K562 (cell line): Measurements from ENCODE around the gene ATF3. TPM values are rescaled to one million over a fixed set of nuclear protein-coding genes. Genes with fewer than 3 reads are reported as not detected.

Experiments used
- ATAC-seq: fragments of 200-7000 bp; cut with Tn5 transposase; 3 replicates; pipeline ENCODE4 v1.9.1; 2020; ENCODE audit warnings: moderate library complexity
- BruUV-seq: library from RNA; stranded (reverse); fragments of 400-500 nt; replicated peaks from 2 replicates; lab custom pipeline; 2021; lab: Mats Ljungman, UMichigan
- CTCF ChIA-PET: fragments of 300-600 bp; formaldehyde crosslinking; extraction: SDS; loops from one replicate; lab custom pipeline; 2021; ENCODE audit warnings: low intra/inter-chr PET ratio; lab: Yijun Ruan, JAX
- POLR2A ChIA-PET: fragments of 300-600, 350-650 bp; sonication (Branson Sonifier 250); formaldehyde crosslinking; extraction: SDS; loops from one replicate; lab custom pipeline; 2021; ENCODE audit warnings: antibody characterized with exemption, inconsistent platforms; lab: Yijun Ruan, JAX
- DNase-seq, 4 experiments: peaks; one replicate each; pipeline versions ENCODE4 v3.0.0 to v3.0.0-alpha.2; 2011 to 2018; ENCODE audit warnings: low spot score in 3 of 4, mixed read lengths in 3 of 4; ENCODE audit errors: extremely low read depth in 1 of 4
- FAIRE-seq: peaks from 2 replicates; lab custom pipeline; 2011; peaks lifted over from hg19 to GRCh38; lab: Jason Lieb, UNC
- H2AFZ ChIP-seq: 2 replicates; pipeline ENCODE4 v1.6.0; 2011; ENCODE audit warnings: low read depth, low read length, control low read depth, inconsistent platforms
- H3K27ac ChIP-seq: fragments of 200-600 bp; 3 replicates; pipeline ENCODE4 v1.8.0; 2011; ENCODE audit warnings: low read depth, mild to moderate bottlenecking, control low read depth, inconsistent platforms, low read length, moderate library complexity, mixed read lengths; ENCODE audit errors: extremely low read depth
- H3K27me3 ChIP-seq, 2 experiments: fragments of 300-600 bp in 1 of 2; 2 replicates in 1 of 2; 3 replicates in 1 of 2; pipeline versions ENCODE4 v1.6.0 to v1.8.0; 2011; ENCODE audit warnings: inconsistent platforms in 2 of 2, low read length in 2 of 2, mild to moderate bottlenecking in 1 of 2, mixed read lengths in 1 of 2, moderate library complexity in 1 of 2; ENCODE audit not compliant: control insufficient read depth in 2 of 2, insufficient read depth in 2 of 2
- H3K36me3 ChIP-seq: fragments of 300-600 bp; 3 replicates; pipeline ENCODE4 v1.8.0; 2011; ENCODE audit warnings: mild to moderate bottlenecking, low read length, inconsistent platforms; ENCODE audit not compliant: control insufficient read depth, insufficient read depth
- H3K4me1 ChIP-seq, 2 experiments: fragments of 200-600 bp in 1 of 2; replicated peaks in 1 of 2; 2 replicates in 1 of 2; 3 replicates in 1 of 2; pipeline versions ENCODE4 v1.5.1 to v1.8.0; 2011; ENCODE audit warnings: inconsistent platforms in 2 of 2, low read length in 2 of 2, mild to moderate bottlenecking in 1 of 2, mixed read lengths in 1 of 2, moderate library complexity in 1 of 2; ENCODE audit not compliant: control insufficient read depth in 2 of 2, insufficient read depth in 2 of 2
- H3K4me2 ChIP-seq: 2 replicates; pipeline ENCODE4 v1.6.1; 2011; ENCODE audit warnings: low read length, control low read depth, inconsistent platforms, mixed read lengths; ENCODE audit not compliant: insufficient read depth
- H3K4me3 ChIP-seq: fragments of 200-600 bp; sonication (generic), shearing (Covaris generic); 2 replicates; pipeline ENCODE4 v1.5.1; 2016; ENCODE audit warnings: control low read depth, inconsistent platforms
- H3K79me2 ChIP-seq: fragments of 200-600 bp; 3 replicates; pipeline ENCODE4 v1.8.0; 2011; ENCODE audit warnings: low read length, inconsistent platforms; ENCODE audit not compliant: control insufficient read depth, insufficient read depth
- H3K9ac ChIP-seq, 2 experiments: 2 replicates each; pipeline versions ENCODE4 v1.6.0 to v1.6.1; 2011; ENCODE audit warnings: low read depth in 2 of 2, low read length in 2 of 2, control low read depth in 1 of 2, inconsistent platforms in 1 of 2, mild to moderate bottlenecking in 1 of 2, mixed read lengths in 1 of 2; ENCODE audit not compliant: insufficient read depth in 1 of 2
- H3K9me1 ChIP-seq: one replicate; pipeline ENCODE4 v1.6.0; 2011; ENCODE audit warnings: inconsistent platforms, mild to moderate bottlenecking, low read length, moderate library complexity; ENCODE audit not compliant: control insufficient read depth, insufficient read depth
- H3K9me3 ChIP-seq: replicated peaks from 2 replicates; pipeline ENCODE4 v1.5.1; 2011; ENCODE audit warnings: low read depth, low read length, inconsistent platforms; ENCODE audit not compliant: control insufficient read depth, insufficient read depth
- H4K20me1 ChIP-seq: replicated peaks from 2 replicates; pipeline ENCODE4 v1.6.1; 2011; ENCODE audit warnings: low read length, inconsistent platforms, mixed read lengths; ENCODE audit not compliant: control insufficient read depth, insufficient read depth
- E2F4 ChIP-seq: sonication (generic); formaldehyde crosslinking; IDR thresholded peaks from 2 replicates; pipeline ENCODE4 v1.8.0; 2022; ENCODE audit warnings: mild to moderate bottlenecking, low read depth, missing genetic modification reagents
- ELK3 ChIP-seq: fragments of 450-650 bp; formaldehyde crosslinking; IDR thresholded peaks from 2 replicates; pipeline ENCODE4 v1.4.0; 2020; ENCODE audit warnings: mild to moderate bottlenecking
- HDAC3 ChIP-seq: fragments of 450-650 bp; IDR thresholded peaks from 2 replicates; pipeline ENCODE4 v1.6.1; 2018; ENCODE audit warnings: borderline replicate concordance, mild to moderate bottlenecking, moderate library complexity; ENCODE audit not compliant: partially characterized antibody
- MAX ChIP-seq: sonication (generic); formaldehyde crosslinking; IDR thresholded peaks from 2 replicates; pipeline ENCODE4 v1.9.0; 2022; ENCODE audit warnings: mild to moderate bottlenecking, missing genetic modification reagents
- MAZ ChIP-seq, 2 experiments: fragments of 450-650 bp in 1 of 2; sonication (generic) in 1 of 2; formaldehyde crosslinking; IDR thresholded peaks in 1 of 2; conservative IDR thresholded peaks in 1 of 2; 2 replicates each; pipeline versions ENCODE4 v1.4.0 to v1.5.0; 2020; ENCODE audit warnings: mild to moderate bottlenecking in 1 of 2, missing genetic modification reagents in 1 of 2
- MCM2 ChIP-seq: fragments of 450-650 bp; IDR thresholded peaks from 2 replicates; pipeline ENCODE4 v1.6.1; 2017; ENCODE audit warnings: low read depth, mild to moderate bottlenecking
- NFYB ChIP-seq: IDR thresholded peaks from 2 replicates; pipeline ENCODE4 v1.6.1; 2011; ENCODE audit warnings: mild to moderate bottlenecking, moderate library complexity; ENCODE audit not compliant: insufficient read length; ENCODE audit errors: extremely low read depth
- RBM25 ChIP-seq: fragments of 200-400 bp; formaldehyde crosslinking; IDR thresholded peaks from 2 replicates; pipeline ENCODE4 v1.6.1; 2018; ENCODE audit warnings: low read length, low read depth, moderate library complexity; ENCODE audit not compliant: severe bottlenecking
- RFX1 ChIP-seq: fragments of 450-650 bp; IDR thresholded peaks from 2 replicates; pipeline ENCODE4 v1.6.1; 2016; ENCODE audit warnings: mild to moderate bottlenecking, moderate library complexity
- SMAD1 ChIP-seq: fragments of 150-350 bp; IDR thresholded peaks from 2 replicates; pipeline ENCODE4 v1.6.1; 2014; ENCODE audit warnings: low read length, low read depth; ENCODE audit not compliant: partially characterized antibody
- SMAD3 ChIP-seq: fragments of 450-650 bp; formaldehyde crosslinking; conservative IDR thresholded peaks from 2 replicates; pipeline ENCODE4 v1.4.0; 2020; ENCODE audit warnings: mild to moderate bottlenecking
- SRSF9 ChIP-seq: fragments of 200-400 bp; formaldehyde crosslinking; IDR thresholded peaks from 2 replicates; pipeline ENCODE4 v1.6.1; 2017; ENCODE audit warnings: low read depth, low read length, borderline replicate concordance
- TBL1XR1 ChIP-seq, 2 experiments: IDR thresholded peaks; 2 replicates each; pipeline ENCODE4 v1.6.1; 2012; ENCODE audit warnings: improper control_type of control experiment in 2 of 2, low read length in 2 of 2, mild to moderate bottlenecking in 1 of 2
- TGIF2 ChIP-seq: sonication (generic); formaldehyde crosslinking; IDR thresholded peaks from 2 replicates; pipeline ENCODE4 v1.8.1; 2022; ENCODE audit warnings: mild to moderate bottlenecking, missing genetic modification reagents, moderate library complexity
- ZNF551 ChIP-seq: fragments of 250-450 bp; sonication (Bioruptor Pico); IDR thresholded peaks from 2 replicates; pipeline ENCODE4 v1.5.0; 2021; ENCODE audit warnings: mild to moderate bottlenecking, moderate library complexity
- WGBS: fragments of 100-300 bp; shearing (Covaris generic); methylation state at CpG from one replicate; pipeline ENCODE4 v1.1.6; 2016; ENCODE audit warnings: low coverage, mixed read lengths; ENCODE audit not compliant: insufficient coverage; ENCODE audit errors: missing lambda C conversion rate; 5-methylcytosine and 5-hydroxymethylcytosine counted together
- in situ Hi-C: fragments of 300-500 bp; cut with MboI; formaldehyde crosslinking; loops from 4 replicates; pipeline ENCODE4 v1.15.0; 2018; ENCODE audit warnings: inconsistent platforms, mixed read lengths
- intact Hi-C: fragments of 100-400 bp; cut with micrococcal nuclease; formaldehyde crosslinking; loops from 2 replicates; pipeline ENCODE4 v1.14.2; 2022
- polyA plus RNA-seq, 8 experiments: library from polyadenylated mRNA; depleted of rRNA in 4 of 8; stranded (reverse) in 5 of 8; unstranded in 3 of 8; fragments of >200 nt; fragmentation: Nextera tagmentation in 2 of 8; fragmentation: Illumina TruSeq in 1 of 8; extraction: Ambion mirVana in 2 of 8; extraction: Trizol in 1 of 8; gene quantifications; 2 replicates each; pipeline versions ENCODE4 v1.2.1 to v1.2.3, GENCODE V29; 2011 to 2014; ENCODE audit warnings: inconsistent platforms in 1 of 8, missing spikeins in 1 of 8
- total RNA-seq, 7 experiments: library from RNA; depleted of rRNA in 6 of 7; stranded (reverse); fragments of >200 nt in 6 of 7; fragmentation: Illumina TruSeq in 2 of 7; extraction: Trizol in 2 of 7; gene quantifications; 2 replicates each; pipeline versions ENCODE4 v1.2.1 to v1.2.3, GENCODE V29; 2011 to 2021; ENCODE audit warnings: low replicate concordance in 1 of 7

ATF3 gene
- total and polyA plus RNA-seq, 9 of the 15 experiments (the other 6 are each of a cell fraction or from before 2014, with no cell fraction given), result 3.5 to 28.2 (median 19.8) TPM

GRCh38 chr1:212651521-212651920, 43.0 kb downstream of the ATF3 start (continued):
- TF ChIP-seq ELK3 (CRISPR knock-in tag) (no peak), SMAD3 (CRISPR knock-in tag) (no peak), ZNF551 (no peak), TBL1XR1 (IDR thresholded peaks at IDR 0.05; ENCODE audit: low read length in 2 of 2) (no peak), NFYB (no peak), E2F4 (no peak)

GRCh38 chr1:212651977-212652376, 43.4 kb downstream of the ATF3 start:
- Histone ChIP-seq H4K20me1 (no peaks in the 10 kb centered on the region), H3K9me1 (no peaks in the 10 kb centered on the region), H2AFZ (no peak overlapping the region), H3K27ac (no peak overlapping the region), H3K36me3 (no peaks in the 10 kb centered on the region), H3K4me1 (peaks cover 0 to 2% of the 10 kb centered on the region in 2 experiments; a peak in 1 of 5 replicates), H3K9me3 (no peaks in the 10 kb centered on the region), H3K4me2 (no peak overlapping the region), H3K4me3 (no peak overlapping the region), H3K9ac (no peak overlapping the region), H3K27me3 (peaks cover 15 to 34% of the 10 kb centered on the region in 2 experiments; a peak in 4 of 5 replicates), H3K79me2 (no peaks in the 10 kb centered on the region)
- in situ Hi-C loops, result no loop called here
- POLR2A ChIA-PET, result interaction anchor here (1.1 to 1.4 kb wide), 3 partner anchors 13 to 43 kb away, joined by 5 to 7 read pairs (median 5); partner anchors contain the start of gene ATF3
- intact Hi-C loops, result no loop called here
- FAIRE-seq, result no peak
- CTCF ChIA-PET, result no interaction called here
- TF ChIP-seq MCM2, result no peak
- no peak for TF ChIP-seq TGIF2
- peak; percentile 58 for TF ChIP-seq RBM25
- no peak for TF ChIP-seq SRSF9
- no peak for TF ChIP-seq MAX (CRISPR knock-in tag)
- no peak for TF ChIP-seq SMAD1
- no peak for TF ChIP-seq MAZ (CRISPR knock-in tag; conservative IDR thresholded peaks at IDR 0.05 in 1 of 2, IDR thresholded peaks at IDR 0.05 in 1 of 2)
- TF ChIP-seq RFX1, result no peak
- TF ChIP-seq HDAC3, result no peak
- BruUV-seq, result no TSS peak
- no peak for ATAC-seq
- WGBS, result 15% methylated on average over 3 of the region's 3 CpGs
- no peak for DNase-seq
